ENCODE data around the gene PRPSAP2. TPM values are rescaled to one million over a fixed set of nuclear protein-coding genes. Genes with fewer than 3 reads are reported as not detected.

Gene PRPSAP2
- total RNA-seq, 2 experiments from 2014 or later = 57.3 to 57.8 TPM

DNA sequence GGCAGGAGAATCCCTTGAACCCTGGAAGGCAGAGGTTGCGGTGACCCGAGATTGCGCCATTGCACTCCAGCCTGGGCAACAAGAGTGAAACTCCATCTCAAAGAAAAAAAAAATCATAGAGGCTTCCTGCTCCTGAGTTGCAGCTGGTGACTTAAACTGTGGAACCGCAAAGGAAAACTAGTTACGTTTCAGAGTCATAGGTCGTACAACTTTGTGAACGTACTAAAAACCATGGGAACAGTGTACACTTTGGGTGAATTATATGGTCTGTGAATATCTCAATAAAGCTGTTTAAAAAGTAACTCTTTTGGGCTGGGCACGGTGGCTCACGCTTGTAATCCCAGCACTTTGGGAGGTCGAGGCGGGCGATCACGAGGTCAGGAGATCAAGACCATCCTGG, 117.7 kb downstream of the PRPSAP2 start:
- DNase-seq = no peak
- H3K4me3 Mint-ChIP-seq = no peak overlapping the region
- H3K36me3 Mint-ChIP-seq (ENCODE audit: low read depth) = no peaks in the 10 kb centered on the region
- H3K27ac Mint-ChIP-seq = no peak overlapping the region
- H3K9me3 Mint-ChIP-seq (ENCODE audit: insufficient read depth) = no peaks in the 10 kb centered on the region
- H3K27me3 Mint-ChIP-seq (ENCODE audit: low read depth) = no peaks in the 10 kb centered on the region
- POLR2A ChIA-PET = interaction anchor here (1.2 kb wide), 1 partner anchor 10 kb away, joined by 4 read pairs; no protein-coding TSS in a partner anchor
- CTCF ChIA-PET = interaction anchor here (1.4 kb wide), 1 partner anchor 14 kb away, joined by 4 read pairs; no protein-coding TSS in a partner anchor
- no peaks in the 10 kb centered on the region for H3K4me1 Mint-ChIP-seq (ENCODE audit: low read depth)
- no peak for ATAC-seq

GRCh38 chr17:18976201-18976600, 118.3 kb downstream of the PRPSAP2 start:
- no peaks in the 10 kb centered on the region for H3K36me3 Mint-ChIP-seq (ENCODE audit: low read depth)
- DNase-seq (no peak), ATAC-seq (no peak)
- H3K27me3 Mint-ChIP-seq (ENCODE audit: low read depth) = no peaks in the 10 kb centered on the region
- no peak overlapping the region for H3K27ac Mint-ChIP-seq
- H3K4me3 Mint-ChIP-seq = no peak overlapping the region
- H3K9me3 Mint-ChIP-seq (ENCODE audit: insufficient read depth) = no peaks in the 10 kb centered on the region
- ChIA-PET POLR2A (interaction anchor here (1.2 kb wide), 1 partner anchor 9 kb away, joined by 4 read pairs; no protein-coding TSS in a partner anchor), CTCF (interaction anchor here (2.0 kb wide), 1 partner anchor 15 kb away, joined by 7 read pairs; no protein-coding TSS in a partner anchor)
- no peaks in the 10 kb centered on the region for H3K4me1 Mint-ChIP-seq (ENCODE audit: low read depth)

DNA sequence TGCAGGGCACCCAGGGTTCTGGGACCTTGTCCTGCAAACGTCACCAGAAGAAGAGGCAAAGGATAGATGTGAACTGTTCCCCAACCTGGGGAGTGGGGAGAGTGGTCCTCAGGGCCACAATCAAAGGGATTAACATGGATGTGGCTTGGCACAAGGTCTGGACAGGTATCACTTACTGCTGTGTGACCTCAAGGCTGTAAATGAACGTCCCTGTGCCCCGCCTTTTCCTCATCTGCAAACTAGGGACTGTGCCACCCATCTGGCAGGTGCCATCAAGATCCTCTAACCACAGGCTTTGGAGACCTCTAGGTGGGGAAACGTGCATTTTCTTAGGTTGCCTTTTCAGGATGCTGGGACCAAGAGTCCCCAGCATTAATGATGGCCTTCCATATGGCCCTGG, 119.1 kb downstream of the PRPSAP2 start:
- no peaks in the 10 kb centered on the region for H3K36me3 Mint-ChIP-seq (ENCODE audit: low read depth)
- DNase-seq = no peak
- no peak for ATAC-seq
- CTCF ChIA-PET = interaction anchor here (2.0 kb wide), 1 partner anchor 16 kb away, joined by 7 read pairs; no protein-coding TSS in a partner anchor
- H3K4me3 Mint-ChIP-seq = no peak overlapping the region
- POLR2A ChIA-PET = interaction anchor here (1.2 kb wide), 1 partner anchor 8 kb away, joined by 4 read pairs; no protein-coding TSS in a partner anchor
- no peaks in the 10 kb centered on the region for H3K9me3 Mint-ChIP-seq (ENCODE audit: insufficient read depth)
- H3K27me3 Mint-ChIP-seq (ENCODE audit: low read depth) = no peaks in the 10 kb centered on the region
- no peak overlapping the region for H3K27ac Mint-ChIP-seq
- H3K4me1 Mint-ChIP-seq (ENCODE audit: low read depth) = no peaks in the 10 kb centered on the region

DNA sequence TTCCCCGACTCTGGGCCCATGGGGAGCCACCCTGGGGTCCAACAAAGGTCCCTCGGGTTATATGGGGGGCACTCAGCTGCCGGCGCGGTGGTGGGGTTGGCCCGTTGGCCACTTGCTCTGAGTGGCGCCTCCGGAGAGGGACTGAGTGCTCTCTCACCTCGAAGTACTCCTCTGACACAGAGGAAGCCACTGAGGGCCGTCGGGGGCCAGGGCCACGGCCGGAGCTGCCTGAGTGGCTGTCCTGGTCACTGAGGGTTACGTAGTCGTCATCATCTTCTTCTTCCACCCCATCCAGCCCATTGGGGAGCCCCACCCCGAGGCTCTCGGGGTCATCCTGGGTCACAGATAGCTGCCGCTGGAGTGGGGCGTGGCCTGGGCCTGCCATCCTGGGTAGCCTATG, 119.7 kb downstream of the PRPSAP2 start:
- Mint-ChIP-seq H3K36me3 (ENCODE audit: low read depth) (no peaks in the 10 kb centered on the region), H3K27me3 (ENCODE audit: low read depth) (no peaks in the 10 kb centered on the region), H3K4me1 (ENCODE audit: low read depth) (no peaks in the 10 kb centered on the region), H3K27ac (no peak overlapping the region), H3K4me3 (no peak overlapping the region), H3K9me3 (ENCODE audit: insufficient read depth) (no peaks in the 10 kb centered on the region)
- DNase-seq (no peak), ATAC-seq (no peak)
- ChIA-PET POLR2A (no interaction called here), CTCF (interaction anchor here (2.0 kb wide), 1 partner anchor 17 kb away, joined by 7 read pairs; no protein-coding TSS in a partner anchor)

DNA sequence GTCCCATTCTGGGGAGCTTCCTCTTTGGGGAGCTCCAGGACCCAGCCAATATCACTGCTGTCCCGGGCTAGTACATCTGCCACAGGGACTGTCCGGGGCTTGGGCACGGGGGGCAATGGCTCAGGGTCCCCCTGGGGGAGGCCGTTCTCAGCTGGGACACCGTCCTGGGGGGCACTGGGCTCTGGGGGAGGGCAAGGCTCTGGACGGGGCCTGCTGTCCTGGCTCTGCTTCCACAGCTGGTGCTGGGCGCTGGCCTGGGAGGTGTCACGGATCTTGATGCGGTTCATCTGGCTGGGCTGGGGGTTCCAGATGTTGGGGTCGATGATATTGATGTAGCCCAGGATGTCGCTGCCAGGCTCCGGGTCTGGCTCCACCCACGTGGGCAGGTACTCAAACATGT, 120.1 kb downstream of the PRPSAP2 start:
- no peak overlapping the region for H3K27ac Mint-ChIP-seq
- ChIA-PET POLR2A (no interaction called here), CTCF (interaction anchor here (2.0 kb wide), 1 partner anchor 17 kb away, joined by 7 read pairs; no protein-coding TSS in a partner anchor)
- no peaks in the 10 kb centered on the region for H3K27me3 Mint-ChIP-seq (ENCODE audit: low read depth)
- no peaks in the 10 kb centered on the region for H3K4me1 Mint-ChIP-seq (ENCODE audit: low read depth)
- no peak overlapping the region for H3K4me3 Mint-ChIP-seq
- no peaks in the 10 kb centered on the region for H3K36me3 Mint-ChIP-seq (ENCODE audit: low read depth)
- DNase-seq (no peak), ATAC-seq (no peak)
- no peaks in the 10 kb centered on the region for H3K9me3 Mint-ChIP-seq (ENCODE audit: insufficient read depth)

DNA sequence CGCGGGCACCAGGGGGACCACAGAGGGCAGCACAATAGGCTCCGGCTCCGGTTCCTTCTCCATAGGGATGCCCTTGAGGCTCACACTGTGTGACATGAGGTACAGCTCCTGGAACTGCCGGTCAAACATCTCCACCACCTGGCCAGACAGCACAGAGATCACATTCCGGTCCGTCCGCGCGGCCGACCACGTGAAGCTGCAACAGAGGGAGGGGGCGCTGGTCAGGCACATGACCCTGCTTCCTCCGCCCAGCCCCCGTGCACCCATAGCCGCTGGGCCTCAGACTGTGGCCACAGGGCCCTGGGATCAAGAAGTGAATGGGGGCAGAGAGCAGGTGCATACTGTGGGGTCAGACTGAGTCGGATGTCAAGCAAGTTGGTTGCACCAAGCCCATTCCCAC, 120.7 kb downstream of the PRPSAP2 start:
- Mint-ChIP-seq H3K4me3 (no peak overlapping the region), H3K9me3 (ENCODE audit: insufficient read depth) (no peaks in the 10 kb centered on the region), H3K27ac (no peak overlapping the region), H3K4me1 (ENCODE audit: low read depth) (no peaks in the 10 kb centered on the region), H3K27me3 (ENCODE audit: low read depth) (no peaks in the 10 kb centered on the region), H3K36me3 (ENCODE audit: low read depth) (no peaks in the 10 kb centered on the region)
- no peak for ATAC-seq
- no peak for DNase-seq
- ChIA-PET CTCF (no interaction called here), POLR2A (no interaction called here)

Other genes with a start within 250 kb of the PRPSAP2 start
- not detected for gene TBC1D28, start 213.7 kb upstream of the PRPSAP2 start, total RNA-seq
- 1 to 10 TPM; 4.4 to 5.8 TPM for gene FOXO3B, start 175.8 kb upstream of the PRPSAP2 start, total RNA-seq
- not detected for gene FBXW10, start 114.1 kb upstream of the PRPSAP2 start, total RNA-seq
- 10 to 100 TPM; 21.6 to 29.9 TPM for gene TVP23B, start 76.9 kb upstream of the PRPSAP2 start, total RNA-seq
- gene SLC5A10, start 94.0 kb downstream of the PRPSAP2 start, total RNA-seq = not detected
- 1 to 10 TPM; 4.0 to 4.5 TPM for gene FAM83G, start 146.6 kb downstream of the PRPSAP2 start, total RNA-seq
- 10 to 100 TPM; 25.9 to 26.3 TPM for gene GRAP, start 188.8 kb downstream of the PRPSAP2 start, total RNA-seq

Measured in activated CD8-positive, alpha-beta T cell treated with anti-CD3 and anti-CD28 coated beads, Interleukin-2, amount 10 ng/mL, durations not matched to agents 7 days and 5 days (primary cell).